A673 (cell line): ENCODE measurements around the gene ADGRE2. TPM values are rescaled to one million over a fixed set of nuclear protein-coding genes. Genes with fewer than 3 reads are reported as not detected.

Experiments used
- BruUV-seq: library from RNA; stranded (reverse); fragments of 400-500 nt; replicated peaks from 2 replicates; lab custom pipeline; 2021; lab: Mats Ljungman, UMichigan
- CTCF ChIA-PET: fragments of 300-600 bp; sonication (Branson Sonifier 250); formaldehyde crosslinking; loops from one replicate; lab custom pipeline; 2022; ENCODE audit warnings: antibody characterized with exemption; lab: Charles Lee
- POLR2A ChIA-PET: fragments of 300-600 bp; sonication (Branson Sonifier 250); formaldehyde crosslinking; loops from one replicate; lab custom pipeline; 2022; ENCODE audit warnings: antibody characterized with exemption; ENCODE audit not compliant: low non-redundant PET; lab: Charles Lee
- DNase-seq: peaks from one replicate; pipeline ENCODE4 v3.0.0-alpha.2; 2015; ENCODE audit warnings: low spot score
- H3K27ac ChIP-seq: fragments of 200-600 bp; sonication (generic); 2 replicates; pipeline ENCODE4 v1.5.1; 2016; ENCODE audit warnings: mixed run types, low read depth, mild to moderate bottlenecking, mixed read lengths, antibody characterized with exemption, low read length; ENCODE audit not compliant: poor library complexity, severe bottlenecking
- H3K27me3 ChIP-seq: fragments of 200-600 bp; sonication (generic); replicated peaks from 2 replicates; pipeline ENCODE4 v1.6.1; 2017; ENCODE audit warnings: mixed run types, low read depth, mild to moderate bottlenecking, mixed read lengths, antibody characterized with exemption, low read length; ENCODE audit not compliant: insufficient read depth, poor library complexity
- H3K36me3 ChIP-seq: fragments of 200-600 bp; sonication (generic); 2 replicates; pipeline ENCODE4 v1.6.1; 2016; ENCODE audit warnings: mixed run types, mild to moderate bottlenecking, mixed read lengths, antibody characterized with exemption, low read length; ENCODE audit not compliant: insufficient read depth, poor library complexity, severe bottlenecking
- H3K4me1 ChIP-seq: fragments of 200-600 bp; sonication (generic); 2 replicates; pipeline ENCODE4 v1.6.1; 2017; ENCODE audit warnings: mixed run types, mild to moderate bottlenecking, mixed read lengths, antibody characterized with exemption, low read length; ENCODE audit not compliant: insufficient read depth, poor library complexity, severe bottlenecking
- H3K4me3 ChIP-seq: fragments of 200-600 bp; sonication (generic); 2 replicates; pipeline ENCODE4 v1.5.1; 2016; ENCODE audit warnings: low read depth, mixed run types, mild to moderate bottlenecking, mixed read lengths, low read length; ENCODE audit not compliant: poor library complexity, severe bottlenecking
- H3K9me3 ChIP-seq: fragments of 200-600 bp; sonication (generic); 2 replicates; pipeline ENCODE4 v1.6.1; 2016; ENCODE audit warnings: mixed run types, low read depth, mild to moderate bottlenecking, mixed read lengths, antibody characterized with exemption, low read length; ENCODE audit not compliant: poor library complexity, severe bottlenecking
- EZH2 ChIP-seq: fragments of 200-600 bp; sonication (generic); IDR thresholded peaks from 2 replicates; pipeline ENCODE4 v1.6.1; 2017; ENCODE audit warnings: borderline replicate concordance, low read depth, mild to moderate bottlenecking, mixed read lengths, antibody characterized with exemption, low read length; ENCODE audit not compliant: poor library complexity, severe bottlenecking
- intact Hi-C: fragments of 100-400 bp; cut with micrococcal nuclease; formaldehyde crosslinking; loops from one replicate; pipeline ENCODE4 v1.10.0; 2022; ENCODE audit not compliant: unreplicated experiment
- total RNA-seq: library from RNA; stranded (reverse); gene quantifications from 2 replicates; pipeline ENCODE4 v1.2.3, GENCODE V29; 2021
- TF ChIP-seq, protein P1 (sequence below): fragments of 300-800, 200-600 bp; sonication (generic); conservative IDR thresholded peaks from 2 replicates; pipeline ENCODE4 v1.5.1; 2017; ENCODE audit warnings: low read depth, mild to moderate bottlenecking, antibody characterized with exemption, low read length, moderate library complexity, mixed read lengths

The ADGRE2 gene
- total RNA-seq, 1 experiment from 2014 or later, result 0.19 TPM

DNA sequence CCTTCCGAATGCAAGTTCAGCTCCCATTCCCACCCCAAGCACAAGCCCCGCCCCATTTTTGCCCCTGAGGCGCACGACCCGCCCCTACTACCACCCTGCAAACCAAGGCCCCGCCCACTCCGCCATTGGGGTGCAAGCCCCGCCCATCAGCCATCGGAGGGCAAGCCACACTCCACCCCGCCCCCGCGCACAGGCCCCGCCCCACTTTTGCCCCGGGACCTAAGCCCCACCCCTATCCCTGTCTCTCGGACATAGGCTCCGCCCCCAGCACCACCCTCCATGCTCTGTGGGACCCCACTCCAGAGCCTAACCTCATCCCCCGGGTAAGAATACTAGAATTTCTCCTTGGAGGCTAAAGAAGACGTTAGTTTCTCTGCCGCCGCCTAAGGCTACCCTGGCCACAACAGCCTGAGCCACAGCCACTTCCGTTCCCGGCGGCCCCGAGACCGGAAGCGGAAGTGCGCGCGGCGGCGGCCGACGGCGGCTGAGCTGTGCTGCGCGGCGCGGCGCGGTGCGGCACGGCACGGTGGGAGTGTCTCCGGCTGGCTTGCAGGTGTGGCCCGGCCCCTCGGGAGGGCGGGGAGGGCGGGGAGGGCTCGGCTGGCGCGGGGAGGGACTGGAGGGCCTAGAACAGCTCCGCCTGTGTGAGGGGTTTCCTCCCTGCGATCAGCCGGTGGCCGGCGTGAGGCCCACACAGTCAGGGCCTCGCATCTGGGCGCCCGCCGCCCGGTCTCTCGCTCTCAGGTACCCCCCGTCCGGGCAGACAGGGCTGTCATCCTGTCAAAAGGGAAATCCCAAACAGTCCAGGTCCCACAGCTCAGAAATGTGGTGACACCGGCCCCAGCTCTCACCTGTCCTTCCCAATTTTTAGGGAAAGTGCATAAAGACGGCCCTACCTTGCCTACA, 88.5 kb downstream of the ADGRE2 start, which contains the start of gene ZNF333:
ZNF333 (plus strand) TSS at position 451 of the 906 bp plus-strand sequence. CDS start 3,444 bp downstream, outside the sequence.
- Histone ChIP-seq H3K4me1 (peaks cover 6% of the 10 kb centered on the region), H3K4me3 (peak within 1 kb of the TSS; percentile 77), H3K36me3 (no peaks in the 10 kb centered on the region), H3K9me3 (no peaks in the 10 kb centered on the region), H3K27me3 (no peaks in the 10 kb centered on the region), H3K27ac (peak within 1 kb of the TSS; percentile 97)
- CTCF ChIA-PET, result interaction anchor here (1.0 to 1.3 kb wide), 2 partner anchors 116 to 193 kb away, joined by 3 to 9 read pairs; no protein-coding TSS in a partner anchor
- DNase-seq, result peak; percentile 96
- intact Hi-C loops, result no loop called here
- TF ChIP-seq EZH2, result no peak
- TF ChIP-seq, protein P1, sequence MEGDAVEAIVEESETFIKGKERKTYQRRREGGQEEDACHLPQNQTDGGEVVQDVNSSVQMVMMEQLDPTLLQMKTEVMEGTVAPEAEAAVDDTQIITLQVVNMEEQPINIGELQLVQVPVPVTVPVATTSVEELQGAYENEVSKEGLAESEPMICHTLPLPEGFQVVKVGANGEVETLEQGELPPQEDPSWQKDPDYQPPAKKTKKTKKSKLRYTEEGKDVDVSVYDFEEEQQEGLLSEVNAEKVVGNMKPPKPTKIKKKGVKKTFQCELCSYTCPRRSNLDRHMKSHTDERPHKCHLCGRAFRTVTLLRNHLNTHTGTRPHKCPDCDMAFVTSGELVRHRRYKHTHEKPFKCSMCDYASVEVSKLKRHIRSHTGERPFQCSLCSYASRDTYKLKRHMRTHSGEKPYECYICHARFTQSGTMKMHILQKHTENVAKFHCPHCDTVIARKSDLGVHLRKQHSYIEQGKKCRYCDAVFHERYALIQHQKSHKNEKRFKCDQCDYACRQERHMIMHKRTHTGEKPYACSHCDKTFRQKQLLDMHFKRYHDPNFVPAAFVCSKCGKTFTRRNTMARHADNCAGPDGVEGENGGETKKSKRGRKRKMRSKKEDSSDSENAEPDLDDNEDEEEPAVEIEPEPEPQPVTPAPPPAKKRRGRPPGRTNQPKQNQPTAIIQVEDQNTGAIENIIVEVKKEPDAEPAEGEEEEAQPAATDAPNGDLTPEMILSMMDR, result no peak
- POLR2A ChIA-PET, result interaction anchor here (0.7 kb wide), 1 partner anchor 114 kb away, joined by 3 read pairs; no protein-coding TSS in a partner anchor
- no TSS peak for BruUV-seq

DNA sequence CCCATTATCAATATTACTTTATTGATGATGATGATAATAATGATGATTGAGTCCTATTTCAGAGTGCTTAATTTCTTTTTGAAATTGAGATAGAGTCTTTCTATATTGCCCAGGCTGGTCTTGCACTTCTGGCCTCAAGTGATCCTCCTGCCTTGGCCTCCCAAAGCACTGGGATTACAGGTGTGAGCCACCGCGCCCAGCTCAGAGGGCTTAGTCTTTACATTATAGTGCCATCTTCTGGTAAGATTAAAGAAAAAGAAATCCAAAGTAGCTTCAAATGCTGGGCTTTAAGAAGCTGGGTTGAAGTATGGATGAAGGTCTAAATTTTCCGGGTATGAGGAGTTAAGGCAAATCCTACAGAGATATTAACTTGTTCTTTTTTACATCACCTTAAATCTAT, 91.9 kb downstream of the ADGRE2 start:
- intact Hi-C loops, result loop anchor here (1.0 kb wide), 1 partner anchor 112 kb away; no protein-coding TSS in a partner anchor
- POLR2A ChIA-PET, result no interaction called here
- H3K9me3 ChIP-seq, result no peaks in the 10 kb centered on the region

DNA sequence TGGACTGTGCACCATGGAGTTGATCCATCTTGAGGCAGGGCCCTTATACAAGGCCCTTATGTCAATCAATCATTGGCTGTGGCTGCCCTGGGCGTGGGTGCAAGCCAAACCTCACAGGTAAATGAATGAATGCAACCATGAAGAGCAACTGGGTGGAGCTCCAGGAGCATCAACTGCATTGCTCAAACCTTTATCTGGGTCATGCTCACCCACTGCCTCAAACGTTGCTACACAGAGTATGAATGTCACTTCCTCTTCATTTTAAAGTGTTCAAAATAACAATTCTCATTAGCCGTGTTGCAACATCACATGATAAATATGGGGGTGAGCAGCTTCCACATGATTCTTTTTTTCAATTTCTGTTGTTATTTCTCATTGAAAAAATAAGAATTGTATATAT, 94.9 kb downstream of the ADGRE2 start:
- H3K36me3 ChIP-seq, result no peaks in the 10 kb centered on the region
- no peak overlapping the region for H3K27ac ChIP-seq
- BruUV-seq, result no TSS peak
- ChIA-PET POLR2A (no interaction called here), CTCF (interaction anchor here (0.6 kb wide), 1 partner anchor 192 kb away, joined by 3 read pairs; no protein-coding TSS in a partner anchor)
- no peaks in the 10 kb centered on the region for H3K27me3 ChIP-seq
- TF ChIP-seq, protein P1, result no peak
- TF ChIP-seq EZH2, result no peak
- intact Hi-C loops, result no loop called here
- H3K4me1 ChIP-seq, result no peaks in the 10 kb centered on the region
- H3K4me3 ChIP-seq, result no peak overlapping the region
- H3K9me3 ChIP-seq, result no peaks in the 10 kb centered on the region
- DNase-seq, result no peak

More for the DNA sequence above, 91.9 kb downstream of the ADGRE2 start:
- peak; percentile 36 for DNase-seq
- no peaks in the 10 kb centered on the region for H3K36me3 ChIP-seq
- CTCF ChIA-PET, result interaction anchor here (0.5 to 3.3 kb wide), 3 partner anchors 62 to 622 kb away, joined by 3 to 55 read pairs (median 4); partner anchors contain the start of gene NDUFB7
- no peak overlapping the region for H3K4me3 ChIP-seq
- TF ChIP-seq, protein P1, result peak; percentile 61
- TF ChIP-seq EZH2, result no peak
- H3K27me3 ChIP-seq, result no peaks in the 10 kb centered on the region
- H3K4me1 ChIP-seq, result peaks cover 6% of the 10 kb centered on the region
- H3K27ac ChIP-seq, result no peak overlapping the region
- BruUV-seq, result no TSS peak
